Measurements from ENCODE around the gene EIPR1.

GRCh38 chr2:3142210-3142609, 235.4 kb downstream of the EIPR1 start:
- TF ChIP-seq EGR1 (IDR thresholded peaks at IDR 0.05; ENCODE audit: borderline replicate concordance in 1 of 2, low read depth in 2 of 2, low read length in 2 of 2) (no peak), CTCF (IDR thresholded peaks at IDR 0.05 in 2 of 3, conservative IDR thresholded peaks at IDR 0.05 in 1 of 3; ENCODE audit: control insufficient read depth in 2 of 3, extremely low read depth in 1 of 3, insufficient read depth in 1 of 3, low read depth in 3 of 3, low read length in 3 of 3) (no peak), ATF3 (IDR thresholded peaks at IDR 0.05; ENCODE audit: borderline replicate concordance, extremely low read depth, low read depth, low read length) (no peak), CBX5 (IDR thresholded peaks at IDR 0.05; ENCODE audit: low read depth) (no peak), RCOR1 (conservative IDR thresholded peaks at IDR 0.05; ENCODE audit: low read depth, low read length) (no peak), RAD21 (IDR thresholded peaks at IDR 0.05; ENCODE audit: insufficient read depth, low read depth, low read length) (no peak), SMC3 (IDR thresholded peaks at IDR 0.05; ENCODE audit: borderline replicate concordance, low read length) (no peak)
- TF ChIP-seq, protein P1, sequence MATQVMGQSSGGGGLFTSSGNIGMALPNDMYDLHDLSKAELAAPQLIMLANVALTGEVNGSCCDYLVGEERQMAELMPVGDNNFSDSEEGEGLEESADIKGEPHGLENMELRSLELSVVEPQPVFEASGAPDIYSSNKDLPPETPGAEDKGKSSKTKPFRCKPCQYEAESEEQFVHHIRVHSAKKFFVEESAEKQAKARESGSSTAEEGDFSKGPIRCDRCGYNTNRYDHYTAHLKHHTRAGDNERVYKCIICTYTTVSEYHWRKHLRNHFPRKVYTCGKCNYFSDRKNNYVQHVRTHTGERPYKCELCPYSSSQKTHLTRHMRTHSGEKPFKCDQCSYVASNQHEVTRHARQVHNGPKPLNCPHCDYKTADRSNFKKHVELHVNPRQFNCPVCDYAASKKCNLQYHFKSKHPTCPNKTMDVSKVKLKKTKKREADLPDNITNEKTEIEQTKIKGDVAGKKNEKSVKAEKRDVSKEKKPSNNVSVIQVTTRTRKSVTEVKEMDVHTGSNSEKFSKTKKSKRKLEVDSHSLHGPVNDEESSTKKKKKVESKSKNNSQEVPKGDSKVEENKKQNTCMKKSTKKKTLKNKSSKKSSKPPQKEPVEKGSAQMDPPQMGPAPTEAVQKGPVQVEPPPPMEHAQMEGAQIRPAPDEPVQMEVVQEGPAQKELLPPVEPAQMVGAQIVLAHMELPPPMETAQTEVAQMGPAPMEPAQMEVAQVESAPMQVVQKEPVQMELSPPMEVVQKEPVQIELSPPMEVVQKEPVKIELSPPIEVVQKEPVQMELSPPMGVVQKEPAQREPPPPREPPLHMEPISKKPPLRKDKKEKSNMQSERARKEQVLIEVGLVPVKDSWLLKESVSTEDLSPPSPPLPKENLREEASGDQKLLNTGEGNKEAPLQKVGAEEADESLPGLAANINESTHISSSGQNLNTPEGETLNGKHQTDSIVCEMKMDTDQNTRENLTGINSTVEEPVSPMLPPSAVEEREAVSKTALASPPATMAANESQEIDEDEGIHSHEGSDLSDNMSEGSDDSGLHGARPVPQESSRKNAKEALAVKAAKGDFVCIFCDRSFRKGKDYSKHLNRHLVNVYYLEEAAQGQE (IDR thresholded peaks at IDR 0.05; ENCODE audit: low read depth, low read length) = no peak
